NCI-H82 treated with DMSO at 0.1 percent for 48 hours (cell line): ENCODE measurements around the gene IL17RD.
"Not testable (repeated sequence)": the region's sequence is repeated elsewhere in the genome, so short reads cannot be mapped to it uniquely, and the experiment has no call there.

Experiments used
- DNase-seq: peaks from one replicate; lab custom pipeline; 2025; ENCODE audit not compliant: unreplicated experiment; lab: John Stamatoyannopoulos, UW

Gene IL17RD

GRCh38 chr3:57094575-57094974 is 70.6 kb downstream of the IL17RD start:
- no peak for DNase-seq

DNA sequence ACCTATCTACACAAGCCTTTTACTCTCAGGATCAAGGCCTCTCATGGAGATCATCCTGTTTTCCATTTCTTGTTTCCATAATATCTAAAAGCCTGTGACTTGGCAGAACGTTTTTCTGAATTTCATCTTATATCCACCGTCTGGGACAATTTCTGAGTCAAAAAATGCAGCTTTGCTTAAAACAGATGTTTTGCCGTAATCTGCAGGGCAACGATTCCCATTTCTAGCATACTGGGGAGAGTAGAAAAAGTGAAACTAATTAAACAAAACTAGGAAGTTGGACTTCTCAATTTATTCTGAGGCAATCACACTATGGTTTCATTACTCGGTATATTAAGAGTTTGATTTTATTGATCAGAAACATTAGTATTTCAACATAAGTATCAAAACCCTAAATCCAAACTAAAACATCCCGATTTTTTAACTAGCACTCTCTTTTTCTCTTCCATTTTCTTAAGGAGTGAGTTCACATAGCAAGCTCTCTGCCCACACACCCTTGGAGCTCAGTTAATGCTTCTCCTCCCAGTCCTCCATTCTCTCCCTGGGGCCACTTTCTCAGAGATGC is 71.1 kb downstream of the IL17RD start:
- no peak for DNase-seq

- no peak for DNase-seq
These were observed 71.7 kb downstream of the IL17RD start for GRCh38 chr3:57093489-57093888.

DNA sequence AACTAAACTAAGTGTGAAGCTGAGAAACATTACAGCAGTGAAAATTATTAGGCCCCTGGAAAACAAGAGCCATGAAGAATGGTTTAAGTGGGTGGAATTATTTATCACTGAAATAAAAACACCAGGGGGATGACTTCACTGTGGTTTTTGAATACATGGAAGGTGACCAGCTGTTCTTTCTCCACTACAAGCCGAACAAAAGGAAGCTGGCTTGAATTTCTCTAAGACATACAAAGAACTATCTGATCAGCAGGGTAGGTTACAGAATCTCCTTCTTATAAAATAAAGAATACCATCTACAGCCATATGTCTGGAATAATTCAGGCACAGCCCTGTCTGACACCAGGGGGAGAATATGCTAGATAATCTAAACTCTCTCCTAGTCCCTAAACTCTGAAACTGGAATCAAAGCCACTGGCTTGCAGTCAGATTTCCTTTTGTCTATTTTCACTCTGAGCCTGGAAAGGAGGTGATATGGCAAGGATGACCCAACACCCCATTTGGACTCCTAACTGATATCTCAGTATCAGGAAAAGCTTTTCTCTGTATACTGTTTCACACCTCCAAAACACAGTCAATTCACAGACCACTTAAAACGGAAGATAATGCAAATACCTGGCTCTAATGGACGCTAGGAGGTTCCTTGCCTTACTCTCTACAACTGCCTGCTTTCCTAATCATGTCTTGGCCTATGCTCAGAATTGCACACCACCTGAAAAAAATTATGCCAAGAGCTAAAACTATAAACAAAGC is 73.5 kb downstream of the IL17RD start:
- no peak for DNase-seq

DNA sequence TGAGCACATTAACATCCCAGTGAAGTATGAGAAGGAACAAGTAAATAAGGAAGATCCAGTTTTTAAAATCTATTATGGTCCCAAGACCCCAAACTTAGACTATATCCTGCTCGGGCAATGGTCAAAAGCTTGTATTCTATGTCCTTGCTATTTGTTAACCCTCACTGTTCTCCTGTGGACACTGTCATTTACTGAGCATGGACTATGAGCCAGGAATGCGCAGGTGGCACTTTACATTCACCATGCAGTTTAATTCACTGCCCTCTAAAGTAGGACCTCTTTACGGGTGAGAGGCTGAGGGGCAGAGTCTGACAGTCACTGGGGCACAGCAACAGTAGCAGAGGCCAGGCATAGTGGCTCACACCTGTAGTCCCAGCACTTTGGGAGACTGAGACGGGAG is 76.1 kb downstream of the IL17RD start:
- no peak for DNase-seq

- DNase-seq, result no peak
These were observed 76.7 kb downstream of the IL17RD start for GRCh38 chr3:57088503-57088902.

- no peak for DNase-seq
These were observed 77.6 kb downstream of the IL17RD start for GRCh38 chr3:57087361-57088092.

- DNase-seq, result no peak
These were observed 79.0 kb downstream of the IL17RD start for GRCh38 chr3:57086201-57086600.

DNA sequence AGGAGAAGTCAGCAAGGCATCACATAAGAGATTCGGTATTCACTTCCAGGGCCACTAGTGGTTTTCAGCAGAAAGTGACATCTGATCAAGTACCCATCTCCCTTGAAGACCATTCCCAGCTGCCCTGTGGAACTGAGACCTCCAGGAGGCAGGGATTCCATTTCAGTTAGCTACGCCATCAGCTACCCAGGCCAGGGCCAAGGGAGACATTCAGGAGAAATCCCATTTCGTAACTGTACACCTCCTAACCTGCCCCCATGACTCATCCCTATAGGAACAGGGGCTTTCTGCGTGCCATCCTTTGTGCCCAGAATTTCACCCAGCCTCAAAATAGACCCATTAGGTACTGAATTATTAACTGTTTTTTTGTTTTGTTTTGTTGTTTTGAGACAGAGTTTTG is 79.9 kb downstream of the IL17RD start:
- no peak for DNase-seq

- not testable (repeated sequence) for DNase-seq
These were observed 81.7 kb downstream of the IL17RD start for GRCh38 chr3:57083266-57083995.

GRCh38 chr3:57082481-57082880 is 82.7 kb downstream of the IL17RD start:
- DNase-seq, result no peak

GRCh38 chr3:57081173-57081572 is 84.0 kb downstream of the IL17RD start:
- no peak for DNase-seq

- DNase-seq, result no peak
These were observed 85.0 kb downstream of the IL17RD start for GRCh38 chr3:57080171-57080570.

GRCh38 chr3:57079474-57079831 is 85.7 kb downstream of the IL17RD start:
- no peak for DNase-seq

DNA sequence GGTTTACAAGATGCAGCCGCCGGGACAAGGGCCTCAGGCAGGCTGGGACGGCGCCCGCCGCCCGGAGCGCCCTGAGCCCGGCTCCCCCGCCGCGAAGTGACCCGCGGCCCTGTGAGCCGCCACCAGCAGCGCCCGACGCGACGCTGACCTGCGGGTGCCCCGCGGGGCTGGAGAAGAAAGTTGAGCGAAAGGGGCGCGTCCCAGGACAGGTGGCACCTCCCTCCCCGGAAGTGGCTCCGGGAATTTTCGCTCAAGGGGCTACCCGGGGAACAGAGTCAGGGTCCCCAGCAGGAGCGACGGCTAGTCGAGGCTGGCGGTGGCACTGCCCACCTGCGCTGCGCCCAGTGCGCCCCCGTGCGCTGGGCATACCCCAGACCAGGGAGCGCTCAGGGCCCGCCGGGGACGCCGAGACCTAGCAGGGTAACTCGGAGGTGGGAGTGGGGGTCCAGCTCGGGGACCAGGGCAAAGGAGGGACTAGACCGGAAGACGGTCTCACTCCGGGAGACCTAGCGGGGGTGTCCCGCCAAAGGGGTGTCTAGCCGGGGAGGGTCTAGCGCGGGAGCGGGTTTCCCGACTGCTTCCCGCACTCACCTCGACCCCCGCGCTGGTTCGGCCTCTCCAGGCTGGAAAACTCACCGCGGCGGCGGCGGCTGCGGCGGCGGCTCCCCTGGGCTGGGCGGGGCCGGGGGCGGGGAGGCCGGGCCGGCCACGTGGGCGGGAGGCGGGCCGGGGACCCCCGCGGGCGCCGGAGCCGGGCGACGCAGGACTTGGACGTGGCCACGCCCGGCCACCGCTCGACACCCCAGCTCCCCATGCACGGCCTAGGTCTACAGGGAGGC is 86.3 kb downstream of the IL17RD start:
- no peak for DNase-seq

- no peak for DNase-seq
These were observed 86.9 kb downstream of the IL17RD start for GRCh38 chr3:57078344-57078634.

DNA sequence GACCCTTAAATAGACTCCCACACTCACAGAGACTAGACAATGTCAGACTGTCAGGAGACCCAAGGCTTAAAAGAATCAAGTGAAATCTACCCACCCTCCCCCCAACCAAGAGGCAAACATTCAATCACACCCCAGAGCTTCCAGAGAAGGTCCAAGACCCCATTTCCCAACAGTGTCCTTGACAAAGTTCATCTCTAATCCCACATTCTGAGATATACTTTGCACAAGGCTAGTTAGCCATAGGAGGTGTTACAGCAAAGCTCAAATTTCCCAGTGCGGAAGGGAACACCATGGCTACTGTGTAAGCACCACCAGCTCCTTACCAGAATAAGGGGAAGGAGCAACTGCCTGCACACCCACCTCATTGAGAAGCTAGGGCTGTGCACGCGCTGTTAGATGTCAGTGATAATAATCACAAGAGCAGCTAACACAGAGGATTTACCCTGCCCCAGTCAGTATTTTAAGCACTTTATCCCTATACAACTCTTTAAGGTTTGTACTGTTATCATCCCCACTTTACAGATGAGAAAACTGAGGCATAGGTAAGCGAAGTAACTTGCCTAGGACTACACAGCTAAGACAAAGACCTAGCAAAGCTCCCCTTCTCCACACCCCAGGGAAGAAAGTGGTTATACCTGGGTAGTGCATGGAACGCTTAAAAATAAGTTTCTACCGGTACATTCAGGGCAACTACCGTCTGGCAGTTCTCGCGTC is 87.4 kb downstream of the IL17RD start:
- no peak for DNase-seq

GRCh38 chr3:57076422-57076951 is 88.7 kb downstream of the IL17RD start:
- DNase-seq, result no peak

DNA sequence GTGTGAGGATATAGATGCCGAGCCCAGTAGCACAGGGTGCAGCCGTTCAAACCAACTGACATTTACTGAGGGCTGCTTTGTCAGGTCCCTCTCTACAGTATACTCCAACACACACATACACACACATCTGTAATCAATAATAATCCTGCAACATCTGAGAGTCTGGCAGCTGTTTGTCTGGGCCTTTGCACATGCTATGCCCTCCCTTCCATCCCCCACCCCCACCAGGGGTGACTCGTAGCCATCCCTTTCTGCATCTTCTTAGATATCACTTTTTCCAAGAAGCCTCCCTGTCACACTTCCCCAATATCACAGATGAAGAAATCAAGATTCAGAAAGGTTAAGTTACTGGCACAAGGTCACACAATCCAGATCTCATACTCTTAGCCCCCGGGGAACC is 91.0 kb downstream of the IL17RD start:
- no peak for DNase-seq

GRCh38 chr3:57073628-57074027 is 91.5 kb downstream of the IL17RD start:
- DNase-seq, result no peak
